HG02610 (cell line): ENCODE data around the gene KIF13A.
A peak's percentile ranks its signal among the peaks of the same experiment; 100 is the strongest.
"Not testable (repeated sequence)": the region's sequence is repeated elsewhere in the genome, so short reads cannot be mapped to it uniquely, and the experiment has no call there.

Experiments
- ATAC-seq: cut with Tn5 transposase; IDR thresholded peaks from one replicate; pipeline ENCODE4 v1.9.1; 2021; ENCODE audit warnings: mild to moderate bottlenecking, moderate library complexity; ENCODE audit not compliant: unreplicated experiment

KIF13A gene

GRCh38 chr6:17735311-17735710 is 252.1 kb downstream of the KIF13A start:
- ATAC-seq, result not testable (repeated sequence)

GRCh38 chr6:17730078-17730704 is 257.2 kb downstream of the KIF13A start:
- no peak for ATAC-seq

- no peak for ATAC-seq
Measured at GRCh38 chr6:17729223-17730077, 258.0 kb downstream of the KIF13A start.

GRCh38 chr6:17728551-17729222 is 258.7 kb downstream of the KIF13A start:
- ATAC-seq, result no peak

- no peak for ATAC-seq
Measured at GRCh38 chr6:17725083-17725482, 262.4 kb downstream of the KIF13A start.

- ATAC-seq, result no peak
Measured at GRCh38 chr6:17724341-17724740, 263.1 kb downstream of the KIF13A start.

GRCh38 chr6:17721671-17722070 is 265.8 kb downstream of the KIF13A start:
- no peak for ATAC-seq

- ATAC-seq, result no peak
Measured at GRCh38 chr6:17719323-17720041, 268.0 kb downstream of the KIF13A start.

- no peak for ATAC-seq
Measured at GRCh38 chr6:17716221-17716620, 271.2 kb downstream of the KIF13A start.

GRCh38 chr6:17714879-17715851 is 272.3 kb downstream of the KIF13A start:
- peak; percentile 95 for ATAC-seq

GRCh38 chr6:17714177-17714576 is 273.3 kb downstream of the KIF13A start:
- ATAC-seq, result no peak

GRCh38 chr6:17712576-17712975 is 274.9 kb downstream of the KIF13A start:
- no peak for ATAC-seq

- no peak for ATAC-seq
Measured at GRCh38 chr6:17710331-17710730, 277.1 kb downstream of the KIF13A start.

- no peak for ATAC-seq
Measured at GRCh38 chr6:17709476-17709875, 278.0 kb downstream of the KIF13A start.
